ENCODE measurements around the gene ILK. TPM values are rescaled to one million over a fixed set of nuclear protein-coding genes. Genes with fewer than 3 reads are reported as not detected.

The ILK gene
- total RNA-seq, 1 donor from 2014 or later = 118 TPM

DNA sequence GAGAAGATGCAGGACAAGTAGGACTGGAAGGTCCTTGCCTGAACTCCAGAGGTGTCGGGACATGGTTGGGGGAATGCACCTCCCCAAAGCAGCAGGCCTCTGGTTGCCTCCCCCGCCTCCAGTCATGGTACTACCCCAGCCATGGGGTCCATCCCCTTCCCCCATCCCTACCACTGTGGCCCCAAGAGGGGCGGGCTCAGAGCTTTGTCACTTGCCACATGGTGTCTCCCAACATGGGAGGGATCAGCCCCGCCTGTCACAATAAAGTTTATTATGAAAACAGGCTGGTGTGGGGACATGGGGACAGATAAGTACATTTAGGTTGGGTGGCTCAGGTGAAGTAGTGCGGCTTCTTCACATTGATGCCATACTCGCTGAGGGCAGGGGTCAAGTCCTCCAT, 7.0 kb downstream of the ILK start:
- peak overlapping the region; percentile 79 for H3K4me3 ChIP-seq (ENCODE audit: low read depth, low read length)

GRCh38 chr11:6611092-6611962, 7.8 kb downstream of the ILK start:
- peak overlapping the region; percentile 79 for H3K4me3 ChIP-seq (ENCODE audit: low read depth, low read length)
- TF ChIP-seq CTCF (conservative IDR thresholded peaks at IDR 0.05; ENCODE audit: low read depth, low read length) = no peak
- DNase-seq (ENCODE audit: low read depth) = no peak

More for the DNA sequence above, 7.0 kb downstream of the ILK start:
- no peak for DNase-seq (ENCODE audit: low read depth)
- TF ChIP-seq CTCF (conservative IDR thresholded peaks at IDR 0.05; ENCODE audit: low read depth, low read length) = no peak

DNA sequence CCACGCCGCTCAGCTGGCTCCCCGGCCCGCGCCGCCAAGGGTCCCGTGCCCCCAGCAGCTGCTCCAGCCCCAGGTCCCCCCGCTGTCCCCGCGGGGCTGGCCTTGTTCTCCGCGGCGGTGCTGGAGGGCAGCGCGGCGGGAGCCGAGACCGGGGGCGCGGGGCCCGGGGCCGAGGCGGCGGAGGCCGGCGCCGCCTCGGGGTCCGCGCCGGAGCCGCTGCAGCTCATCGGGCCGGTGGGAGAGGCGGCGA, 8.3 kb downstream of the ILK start:
- no peak for DNase-seq (ENCODE audit: low read depth)
- H3K4me3 ChIP-seq (ENCODE audit: low read depth, low read length) = peak overlapping the region; percentile 79
- TF ChIP-seq CTCF (conservative IDR thresholded peaks at IDR 0.05; ENCODE audit: low read depth, low read length) = no peak

GRCh38 chr11:6612213-6613041, 8.9 kb downstream of the ILK start, which contains the start of gene TAF10:
TSS of gene TAF10 (minus strand) at chr11:6612216. CDS start at chr11:6612189, 27 bp downstream.
- no peak for DNase-seq (ENCODE audit: low read depth)
- peak; percentile 64 for TF ChIP-seq CTCF (conservative IDR thresholded peaks at IDR 0.05; ENCODE audit: low read depth, low read length)
- peak within 1 kb of the TSS; percentile 79 for H3K4me3 ChIP-seq (ENCODE audit: low read depth, low read length)

DNA sequence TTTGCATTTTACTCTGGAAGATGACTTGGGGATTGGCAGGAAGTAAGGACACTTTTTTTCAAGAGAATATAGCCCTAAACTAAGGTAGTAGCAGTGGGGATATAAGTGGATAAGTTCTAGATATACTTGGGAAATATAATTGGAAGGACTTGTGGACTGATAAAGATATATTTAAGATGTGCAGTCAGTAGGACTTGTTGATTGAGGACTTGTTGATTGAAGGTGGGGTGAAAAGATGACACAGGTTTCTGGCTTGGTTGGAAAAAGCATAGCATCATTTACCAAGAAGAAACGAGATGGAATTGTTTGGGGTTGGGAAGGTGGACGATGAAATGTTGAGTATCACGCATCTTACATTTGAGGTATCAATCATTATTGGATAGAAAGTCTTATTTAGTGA, 9.9 kb downstream of the ILK start:
- H3K4me3 ChIP-seq (ENCODE audit: low read depth, low read length) = no peak overlapping the region
- no peak for DNase-seq (ENCODE audit: low read depth)
- no peak for TF ChIP-seq CTCF (conservative IDR thresholded peaks at IDR 0.05; ENCODE audit: low read depth, low read length)

DNA sequence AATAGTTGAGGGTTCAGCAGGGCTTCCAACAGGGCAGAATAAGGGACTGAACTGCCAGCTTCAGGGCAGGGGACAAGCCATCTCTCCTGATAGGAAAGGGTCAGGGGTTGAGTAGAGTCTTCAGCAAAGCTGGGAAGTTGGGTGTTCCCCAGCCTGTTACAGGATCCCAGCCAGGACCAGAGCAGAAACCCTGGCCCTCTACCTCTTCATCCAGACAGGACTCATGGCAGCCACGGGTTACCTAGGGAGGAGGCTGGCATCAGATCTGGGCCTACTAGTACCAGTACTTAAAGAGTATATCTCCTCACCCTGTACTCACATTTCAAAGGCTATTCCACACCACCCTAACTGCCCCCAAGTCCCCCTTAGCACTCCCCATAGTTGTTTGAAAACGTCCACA, 10.9 kb downstream of the ILK start:
- H3K4me3 ChIP-seq (ENCODE audit: low read depth, low read length) = no peak overlapping the region
- no peak for TF ChIP-seq CTCF (conservative IDR thresholded peaks at IDR 0.05; ENCODE audit: low read depth, low read length)

More for the DNA sequence above, 10.9 kb downstream of the ILK start:
- DNase-seq (ENCODE audit: low read depth) = no peak
